IPS-NIHi7 (cell line): ENCODE measurements around the gene U2AF2.

ENCODE experiments used
- DNase-seq: peaks from one replicate; pipeline ENCODE4 v3.0.0; 2012; ENCODE audit warnings: mixed read lengths; ENCODE audit errors: extremely low spot score

U2AF2 gene

GRCh38 chr19:55656988-55657747 lies 2.3 kb downstream of the U2AF2 start:
- no peak for DNase-seq

GRCh38 chr19:55658846-55659459 lies 4.1 kb downstream of the U2AF2 start:
- no peak for DNase-seq

GRCh38 chr19:55659822-55660221 lies 5.0 kb downstream of the U2AF2 start:
- DNase-seq = no peak

- no peak for DNase-seq
Observed at GRCh38 chr19:55660404-55660803, 5.6 kb downstream of the U2AF2 start.

- DNase-seq = no peak
Observed at GRCh38 chr19:55660991-55661390, 6.2 kb downstream of the U2AF2 start.

- DNase-seq = no peak
Observed at GRCh38 chr19:55661826-55662225, 7.0 kb downstream of the U2AF2 start.

- no peak for DNase-seq
Observed at GRCh38 chr19:55663846-55664536, 9.2 kb downstream of the U2AF2 start.

GRCh38 chr19:55666343-55667005 lies 11.6 kb downstream of the U2AF2 start:
- no peak for DNase-seq

GRCh38 chr19:55667006-55667381 lies 12.2 kb downstream of the U2AF2 start:
- DNase-seq = no peak

- DNase-seq = no peak
Observed at GRCh38 chr19:55667511-55667910, 12.7 kb downstream of the U2AF2 start.

GRCh38 chr19:55667958-55668357 lies 13.1 kb downstream of the U2AF2 start:
- DNase-seq = no peak

GRCh38 chr19:55668603-55669348 lies 13.9 kb downstream of the U2AF2 start:
- no peak for DNase-seq

- no peak for DNase-seq
Observed at GRCh38 chr19:55669418-55670279, 14.8 kb downstream of the U2AF2 start.

GRCh38 chr19:55670280-55671053 lies 15.6 kb downstream of the U2AF2 start:
- no peak for DNase-seq

GRCh38 chr19:55671054-55671378 lies 16.2 kb downstream of the U2AF2 start:
- no peak for DNase-seq

GRCh38 chr19:55672418-55672817 lies 17.6 kb downstream of the U2AF2 start:
- DNase-seq = no peak

- DNase-seq = no peak
Observed at GRCh38 chr19:55673465-55673864, 18.6 kb downstream of the U2AF2 start.

GRCh38 chr19:55673889-55674288 lies 19.1 kb downstream of the U2AF2 start:
- DNase-seq = no peak

GRCh38 chr19:55674459-55674840 lies 19.6 kb downstream of the U2AF2 start:
- DNase-seq = no peak
